SIG-M5 (cell line): ENCODE results near the gene IDUA.
"Not testable (repeated sequence)": the region's sequence is repeated elsewhere in the genome, so short reads cannot be mapped to it uniquely, and the experiment has no call there.

Experiments
- DNase-seq: peaks from one replicate; lab custom pipeline; 2025; lab: John Stamatoyannopoulos, UW

Gene IDUA

DNA sequence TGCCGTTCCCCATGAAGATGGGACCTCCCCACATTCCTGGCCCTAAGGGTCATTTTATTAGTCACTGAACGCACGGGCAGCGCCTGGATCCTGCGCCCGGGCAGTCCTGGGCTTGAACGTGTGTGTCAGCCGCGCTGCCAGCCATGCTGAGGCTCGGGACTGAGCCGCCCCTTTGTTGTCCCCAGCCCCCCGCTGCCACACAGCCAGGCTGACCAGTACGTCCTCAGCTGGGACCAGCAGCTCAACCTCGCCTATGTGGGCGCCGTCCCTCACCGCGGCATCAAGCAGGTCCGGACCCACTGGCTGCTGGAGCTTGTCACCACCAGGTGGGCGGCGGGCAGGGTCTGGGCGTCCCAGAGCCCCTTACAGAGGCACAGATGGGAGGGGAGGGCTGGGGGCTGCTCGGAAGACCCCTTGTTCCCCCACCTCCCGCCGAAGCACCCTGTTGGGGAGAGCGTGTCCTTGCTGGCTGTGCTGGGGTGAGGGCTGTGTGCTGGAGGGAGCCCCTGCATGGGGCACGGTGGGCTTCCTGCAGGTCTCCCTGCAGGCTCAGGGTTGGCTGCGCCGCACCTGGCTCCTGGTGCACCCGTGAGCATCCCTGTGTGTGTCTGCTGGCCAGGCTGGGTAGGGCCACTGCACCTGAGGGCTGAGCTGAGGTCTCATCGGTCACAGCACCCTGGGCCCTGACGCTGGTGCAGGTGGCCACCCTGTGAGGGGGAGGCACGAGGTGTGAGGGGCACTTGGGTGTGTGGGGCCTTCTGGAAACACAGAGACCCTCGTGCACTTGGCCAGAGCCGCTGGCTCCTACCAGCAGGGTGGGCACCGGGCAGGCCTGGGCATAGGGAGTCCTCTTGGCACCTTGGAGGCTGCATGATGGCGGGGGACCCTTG is 1.0 kb downstream of the IDUA start:
- DNase-seq, result no peak

GRCh38 chr4:988726-989721 is 2.2 kb downstream of the IDUA start:
- no peak for DNase-seq

DNA sequence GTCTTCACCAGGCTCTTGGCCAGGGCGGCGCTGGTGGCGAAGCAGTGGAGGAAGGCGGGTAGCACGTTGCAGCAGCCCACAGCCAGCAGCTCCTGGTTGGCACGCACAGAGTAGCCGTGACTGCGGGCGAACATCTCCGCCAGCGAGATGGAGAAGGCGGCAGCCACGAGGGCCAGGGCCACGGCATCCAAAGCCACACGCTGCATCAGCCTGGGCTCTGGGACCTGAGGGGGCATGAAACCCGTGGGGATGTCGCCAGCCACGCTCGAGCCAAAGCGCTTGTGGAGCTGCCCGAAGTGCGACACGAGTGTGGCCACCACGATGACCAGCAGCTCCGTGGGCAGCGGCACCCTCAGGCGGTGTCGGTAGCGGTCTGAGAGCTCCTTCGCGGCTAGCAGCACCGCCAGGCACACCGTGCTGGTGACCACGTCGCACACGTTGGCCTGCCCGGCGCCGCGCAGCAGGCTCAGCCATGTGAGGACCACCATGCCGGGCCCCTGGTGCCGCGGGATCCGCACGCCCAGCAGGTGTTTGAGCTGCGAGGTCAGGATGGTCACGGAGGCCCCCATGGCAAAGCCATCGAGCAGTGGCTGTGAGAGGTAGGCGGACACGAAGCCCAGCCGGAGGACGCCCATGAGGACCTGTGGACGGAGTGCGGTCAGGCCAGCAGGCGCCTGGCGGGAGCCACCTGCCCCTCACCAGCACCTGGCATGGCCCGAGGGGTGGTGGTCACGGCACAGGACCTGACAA is 3.1 kb downstream of the IDUA start:
- no peak for DNase-seq

DNA sequence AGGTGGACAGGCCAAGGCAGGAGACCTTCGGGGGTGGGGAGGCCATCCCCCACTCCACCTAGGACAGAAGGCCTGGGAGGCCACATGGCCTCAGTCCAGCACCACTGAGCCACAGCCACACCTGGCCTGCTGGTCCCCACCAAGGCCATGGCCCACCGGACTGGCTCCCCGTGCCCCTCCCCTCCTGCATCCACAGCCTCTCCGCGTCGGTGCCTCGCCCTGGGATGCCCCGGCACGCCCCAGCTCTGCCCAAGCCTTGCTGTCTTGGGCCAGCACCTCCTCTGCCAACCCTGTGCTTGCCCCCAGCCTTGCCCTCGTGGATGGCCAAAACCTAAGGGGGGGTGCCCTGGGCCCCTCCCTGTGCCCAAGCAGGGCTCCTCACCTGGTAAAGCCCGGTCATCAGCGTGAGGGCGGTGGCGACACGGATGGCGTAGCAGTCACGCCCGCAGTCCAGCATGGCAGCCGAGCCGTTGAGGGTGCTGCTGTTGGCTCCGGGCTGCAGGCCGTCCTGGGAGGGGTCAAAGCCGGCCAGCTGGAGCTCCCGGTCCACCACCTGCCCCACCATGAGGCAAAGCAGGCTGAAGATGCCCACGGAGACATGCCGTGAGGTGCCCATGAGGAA is 4.0 kb downstream of the IDUA start:
- DNase-seq, result no peak

GRCh38 chr4:991451-992296 is 4.8 kb downstream of the IDUA start:
- DNase-seq, result no peak

DNA sequence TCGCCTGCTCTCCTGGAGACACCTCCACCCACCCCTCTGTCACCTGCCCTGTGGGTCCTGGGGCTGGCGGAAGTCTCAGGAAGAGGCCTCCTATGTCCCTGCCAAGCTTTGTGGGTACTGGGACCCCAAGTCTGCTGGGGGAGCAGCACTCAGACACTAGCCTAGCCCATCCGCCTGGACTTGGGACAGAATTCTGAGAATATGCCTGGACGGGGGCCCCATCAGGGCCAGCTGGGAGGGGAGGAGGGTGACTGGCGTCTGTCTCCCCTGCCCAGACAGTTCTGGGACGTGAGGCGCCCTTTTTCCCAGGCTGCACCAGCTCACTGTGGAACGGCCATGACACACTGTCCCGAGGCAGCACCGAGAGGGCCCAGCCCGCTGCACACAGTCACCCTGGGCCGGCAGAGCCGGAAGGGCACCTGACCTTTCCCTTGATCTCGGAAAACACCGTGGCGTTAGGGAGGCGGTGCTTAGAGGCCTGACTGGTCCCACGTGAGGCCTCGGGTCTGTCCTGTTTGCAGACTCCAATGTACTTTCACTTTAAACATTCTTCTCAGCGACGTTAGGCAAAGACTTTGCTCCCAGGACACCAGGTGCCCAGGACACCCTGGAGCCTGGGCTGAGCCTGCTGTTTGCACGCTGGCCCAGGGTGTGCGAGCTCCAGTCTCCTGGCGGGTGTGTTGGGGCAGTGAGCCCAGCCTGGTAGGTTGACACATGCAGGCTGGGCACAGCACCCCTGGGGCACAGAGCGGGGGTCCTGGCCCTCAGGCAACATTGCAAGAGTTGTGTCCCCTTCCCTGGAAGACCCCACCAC is 5.7 kb downstream of the IDUA start:
- no peak for DNase-seq

DNA sequence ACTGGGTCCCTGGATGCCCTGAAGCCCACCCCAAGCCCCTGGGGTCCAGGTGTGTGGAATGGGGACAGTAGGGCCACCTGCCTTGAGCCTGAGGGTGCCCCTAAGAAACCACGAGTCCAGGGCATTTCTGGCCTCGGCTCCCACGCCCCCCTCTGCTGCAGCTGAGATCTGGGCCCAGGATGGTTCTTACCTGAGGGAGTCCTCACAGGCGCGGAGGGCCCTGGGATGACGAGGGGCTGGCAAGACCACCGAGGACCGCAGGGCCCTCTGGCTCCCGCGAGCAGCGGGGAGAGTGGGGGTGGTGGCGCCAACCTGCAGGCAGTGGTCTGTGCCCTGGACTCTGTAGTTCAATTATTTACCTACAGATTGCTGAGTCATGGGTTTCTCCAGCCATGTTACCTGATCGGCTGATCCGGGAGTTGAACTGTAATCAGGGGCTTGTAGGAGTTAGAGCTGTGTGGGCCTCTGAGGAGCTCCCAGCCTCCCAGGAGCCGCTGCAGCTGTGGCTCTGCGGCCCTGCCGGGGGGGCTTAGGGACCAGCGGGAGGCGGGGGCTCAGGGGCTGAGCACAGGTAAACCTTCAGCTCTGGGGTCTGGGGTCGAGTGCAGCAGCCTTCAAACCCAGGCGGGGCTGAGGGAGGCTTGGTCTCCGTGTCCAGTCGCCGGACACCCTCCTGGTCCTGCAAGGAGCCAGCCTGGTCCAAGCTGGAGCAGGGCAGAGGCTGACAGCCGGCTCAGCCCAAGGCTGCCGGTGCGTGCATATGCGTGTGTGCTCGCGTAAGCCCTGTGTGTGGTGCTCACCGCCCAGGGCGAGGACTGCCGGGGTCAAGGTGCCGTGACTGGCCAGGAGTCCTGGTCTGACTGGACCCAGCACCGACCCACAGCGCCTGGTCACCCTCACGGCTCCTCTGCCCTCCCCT is 6.5 kb downstream of the IDUA start, which contains the start of gene SLC26A1:
Gene SLC26A1 (minus strand): TSS at position 294 of the 919 bp plus-strand sequence. CDS start 1,701 bp downstream, outside the sequence.
- DNase-seq, result no peak

- DNase-seq, result no peak
Measured at GRCh38 chr4:995311-996026, 8.6 kb downstream of the IDUA start.

- DNase-seq, result no peak
Measured at GRCh38 chr4:996030-996996, 9.5 kb downstream of the IDUA start.

DNA sequence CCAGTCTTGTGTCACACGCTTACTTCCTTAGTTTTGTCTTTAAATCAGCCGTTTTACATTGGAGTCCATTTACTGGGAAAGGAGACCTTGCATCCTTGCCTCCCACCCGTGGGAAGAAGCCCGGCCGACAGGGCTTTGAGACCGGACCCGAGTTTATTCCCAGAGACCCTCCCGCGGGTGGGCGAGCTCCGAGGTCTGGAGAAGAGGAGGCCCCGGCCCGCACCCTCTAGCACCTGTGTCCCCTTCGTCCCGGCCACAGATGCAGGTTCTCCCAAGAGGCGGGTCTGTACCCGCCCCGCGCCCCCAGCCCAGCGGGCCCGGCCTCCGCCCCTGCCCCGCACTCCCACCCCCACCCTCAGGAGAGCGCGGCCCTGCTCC is 10.1 kb downstream of the IDUA start:
- DNase-seq, result no peak

- no peak for DNase-seq
Measured at GRCh38 chr4:997375-998071, 10.7 kb downstream of the IDUA start.

- no peak for DNase-seq
Measured at GRCh38 chr4:998096-998691, 11.3 kb downstream of the IDUA start.

DNA sequence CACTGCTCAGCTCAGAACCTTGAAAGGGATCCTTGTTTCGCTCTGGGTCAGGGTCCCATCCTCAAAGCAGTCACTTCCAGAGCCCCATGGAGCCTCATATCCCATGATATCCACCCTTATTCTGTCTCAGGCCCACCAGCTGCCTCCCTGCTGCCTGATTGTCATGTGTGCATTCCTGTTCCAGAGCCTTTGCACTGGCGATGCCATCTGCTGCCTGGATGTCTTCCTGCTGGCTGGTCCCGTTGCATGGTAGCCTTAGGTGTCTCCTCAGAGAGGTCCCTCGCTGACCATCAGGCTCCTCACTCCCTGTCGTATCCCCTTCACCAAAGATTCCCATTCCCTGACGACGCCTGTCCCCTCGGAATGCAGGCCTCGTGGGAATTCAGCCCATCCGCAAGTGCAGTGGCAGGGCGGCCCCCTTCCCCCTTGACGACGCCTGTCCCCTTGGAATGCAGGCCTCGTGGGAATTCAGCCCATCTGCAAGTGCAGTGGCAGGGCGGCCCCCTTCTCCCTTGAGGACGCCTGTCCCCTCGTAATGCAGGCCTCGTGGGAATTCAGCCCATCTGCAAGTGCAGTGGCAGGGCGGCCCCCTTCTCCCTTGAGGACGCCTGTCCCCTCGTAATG is 12.5 kb downstream of the IDUA start:
- DNase-seq, result not testable (repeated sequence)

GRCh38 chr4:999882-1000425 is 13.1 kb downstream of the IDUA start:
- DNase-seq, result no peak
